Endothelial cell of umbilical vein (primary cell): ENCODE results near the gene MMP28. TPM values are rescaled to one million over a fixed set of nuclear protein-coding genes. Genes with fewer than 3 reads are reported as not detected.

Experiments
- BruUV-seq: library from RNA; stranded (reverse); fragments of 400-500 nt; replicated peaks from 2 replicates; lab custom pipeline; 2021; lab: Mats Ljungman, UMichigan
- CTCF ChIA-PET: fragments of 300-600, 350-600 bp; sonication (Branson Sonifier 250); formaldehyde crosslinking; loops from one replicate; lab custom pipeline; 2021; ENCODE audit warnings: antibody characterized with exemption, inconsistent platforms; lab: Charles Lee
- POLR2A ChIA-PET: fragments of 300-600, 350-600 bp; sonication (Branson Sonifier 250); formaldehyde crosslinking; loops from one replicate; lab custom pipeline; 2021; ENCODE audit warnings: antibody characterized with exemption, inconsistent platforms; lab: Charles Lee
- DNase-seq: peaks from one replicate; pipeline ENCODE4 v3.0.0-alpha.2; 2011; ENCODE audit warnings: low read depth, low spot score
- FAIRE-seq: peaks from 2 replicates; lab custom pipeline; 2011; peaks lifted over from hg19 to GRCh38; lab: Jason Lieb, UNC
- H2AFZ ChIP-seq: 2 replicates; pipeline ENCODE4 v1.6.0; 2012; ENCODE audit warnings: low read depth, low read length, control low read depth, inconsistent platforms
- H3K27ac ChIP-seq: 2 replicates; pipeline ENCODE4 v1.5.1; 2011; ENCODE audit warnings: low read depth, mild to moderate bottlenecking, control low read depth, low read length, moderate library complexity; ENCODE audit not compliant: insufficient read depth
- H3K27me3 ChIP-seq, 2 experiments: 2 replicates each; pipeline versions ENCODE4 v1.6.0 to v1.6.1; 2011; ENCODE audit warnings: low read length in 2 of 2, mixed read lengths in 1 of 2; ENCODE audit not compliant: control insufficient read depth in 2 of 2, insufficient read depth in 2 of 2
- H3K36me3 ChIP-seq, 2 experiments: 2 replicates in 1 of 2; 3 replicates in 1 of 2; pipeline ENCODE4 v1.5.1; 2011; ENCODE audit warnings: low read length in 2 of 2, mild to moderate bottlenecking in 1 of 2, moderate library complexity in 1 of 2; ENCODE audit not compliant: control insufficient read depth in 2 of 2, insufficient read depth in 2 of 2; ENCODE audit errors: extremely low read depth in 1 of 2
- H3K4me1 ChIP-seq: 3 replicates; pipeline ENCODE4 v1.5.1; 2011; ENCODE audit warnings: mild to moderate bottlenecking, low read length; ENCODE audit not compliant: control insufficient read depth, insufficient read depth; ENCODE audit errors: extremely low read depth
- H3K4me2 ChIP-seq: 2 replicates; pipeline ENCODE4 v1.6.1; 2011; ENCODE audit warnings: low read length, control low read depth, mixed read lengths; ENCODE audit not compliant: insufficient read depth
- H3K4me3 ChIP-seq, 3 experiments: fragments of 200-600 bp in 1 of 3; sonication (generic), shearing (Covaris generic) in 1 of 3; replicated peaks in 1 of 3; 2 replicates each; pipeline ENCODE4 v1.5.1; 2011 to 2016; ENCODE audit warnings: control low read depth in 3 of 3, low read length in 3 of 3, mild to moderate bottlenecking in 2 of 3, inconsistent platforms in 1 of 3, low read depth in 1 of 3, moderate library complexity in 1 of 3; ENCODE audit not compliant: insufficient read depth in 1 of 3
- H3K79me2 ChIP-seq: 2 replicates; pipeline ENCODE4 v1.6.0; 2012; ENCODE audit warnings: low read length, inconsistent platforms; ENCODE audit not compliant: control insufficient read depth, insufficient read depth
- H3K9ac ChIP-seq: replicated peaks from 2 replicates; pipeline ENCODE3; 2011; ENCODE audit warnings: low read length, control low read depth; ENCODE audit not compliant: insufficient read depth; ENCODE audit errors: extremely low read depth
- H3K9me1 ChIP-seq: replicated peaks from 3 replicates; pipeline ENCODE4 v1.6.0; 2011; ENCODE audit warnings: mild to moderate bottlenecking, low read length; ENCODE audit not compliant: control insufficient read depth, insufficient read depth; ENCODE audit errors: extremely low read depth
- H3K9me3 ChIP-seq: replicated peaks from 2 replicates; pipeline ENCODE4 v1.5.1; 2012; ENCODE audit warnings: low read length, inconsistent platforms; ENCODE audit not compliant: control insufficient read depth, insufficient read depth
- H4K20me1 ChIP-seq: replicated peaks from 2 replicates; pipeline ENCODE3; 2011; ENCODE audit warnings: mild to moderate bottlenecking, low read length; ENCODE audit not compliant: control insufficient read depth, insufficient read depth; ENCODE audit errors: extremely low read depth
- CTCF ChIP-seq, 2 donors: IDR thresholded peaks; 1 replicate in 1 of 2; 2 replicates in 1 of 2; pipeline ENCODE4 v1.5.1; 2011; ENCODE audit warnings: low read length in 2 of 2, mild to moderate bottlenecking in 2 of 2, moderate library complexity in 2 of 2, control low read depth in 1 of 2, inconsistent platforms in 1 of 2, low read depth in 1 of 2; ENCODE audit not compliant: insufficient read depth in 1 of 2; ENCODE audit errors: extremely low read depth in 1 of 2
- EZH2 ChIP-seq: IDR thresholded peaks from 2 replicates; pipeline ENCODE4 v1.6.1; 2012; ENCODE audit warnings: borderline replicate concordance, low read depth, mild to moderate bottlenecking, moderate library complexity, low read length, inconsistent platforms; ENCODE audit not compliant: severe bottlenecking
- FOS ChIP-seq: IDR thresholded peaks from 2 replicates; pipeline ENCODE4 v1.6.1; 2011; ENCODE audit warnings: mild to moderate bottlenecking, low read length, moderate library complexity, borderline replicate concordance; ENCODE audit not compliant: insufficient read depth
- GATA2 ChIP-seq: IDR thresholded peaks from 2 replicates; pipeline ENCODE4 v1.7.0; 2011; ENCODE audit warnings: low read depth, mild to moderate bottlenecking, moderate library complexity, mixed read lengths, low read length; ENCODE audit not compliant: insufficient read length, insufficient read depth
- JUN ChIP-seq: IDR thresholded peaks from 2 replicates; pipeline ENCODE4 v1.6.1; 2011; ENCODE audit warnings: borderline replicate concordance, low read depth; ENCODE audit not compliant: insufficient read length, insufficient read depth
- MAX ChIP-seq: IDR thresholded peaks from 2 replicates; pipeline ENCODE4 v1.6.1; 2011; ENCODE audit not compliant: insufficient read depth, insufficient read length
- MYC ChIP-seq: IDR thresholded peaks from one replicate; pipeline ENCODE4 v1.6.1; 2011; ENCODE audit warnings: mild to moderate bottlenecking, low read depth, low read length
- POLR2A ChIP-seq: IDR thresholded peaks from 2 replicates; pipeline ENCODE4 v1.6.1; 2012; ENCODE audit warnings: low read depth, mild to moderate bottlenecking, control low read depth, low read length
- POLR2AphosphoS5 ChIP-seq: IDR thresholded peaks from 2 replicates; pipeline ENCODE4 v1.6.1; 2012; ENCODE audit warnings: low read depth, mild to moderate bottlenecking, control low read depth, low read length, moderate library complexity; ENCODE audit not compliant: insufficient read depth
- dilution Hi-C: fragments of 300-500 bp; cut with MboI; formaldehyde crosslinking; loops from one replicate; pipeline ENCODE4 v1.15.0; 2019; ENCODE audit warnings: low sequenced_read_pairs; ENCODE audit not compliant: extremely low pct_ligation_motif_present
- intact Hi-C: fragments of 100-400 bp; cut with micrococcal nuclease; formaldehyde crosslinking; loops from one replicate; pipeline ENCODE4 v1.10.0; 2022
- polyA plus RNA-seq, 4 experiments: library from polyadenylated mRNA; depleted of rRNA in 3 of 4; stranded (reverse) in 3 of 4; unstranded in 1 of 4; fragments of >200 nt; gene quantifications; 2 replicates each; pipeline versions ENCODE4 v1.2.1 to v1.2.3, GENCODE V29; 2011 to 2012; ENCODE audit warnings: missing spikeins in 1 of 4
- total RNA-seq: library from RNA; stranded (reverse); gene quantifications from 2 replicates; pipeline ENCODE4 v1.2.3, GENCODE V29; 2021

MMP28 gene
- total and polyA plus RNA-seq, 2 donors (not counting 3 experiments of a cell fraction or from before 2014, with no cell fraction given) = 6.1 to 7.1 TPM

DNA sequence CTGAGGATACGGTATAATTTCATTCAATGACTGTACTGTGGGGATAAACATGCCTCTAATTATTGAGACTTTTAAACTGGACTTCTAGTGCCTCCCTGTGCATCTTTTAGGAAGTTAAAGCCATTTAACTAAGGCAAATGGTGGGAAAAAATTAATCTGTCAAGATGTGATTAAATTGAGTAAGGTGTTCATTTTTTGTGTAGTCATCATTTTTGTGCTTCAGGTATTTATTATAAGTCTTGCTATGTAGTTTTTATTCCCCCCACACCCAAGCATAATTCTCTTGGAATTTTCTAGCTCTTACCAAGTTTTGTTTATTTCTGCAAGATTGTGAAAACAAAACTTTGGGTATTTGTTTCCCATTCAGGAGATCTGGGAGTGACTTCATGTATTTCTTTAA, 24.0 kb upstream of the MMP28 start:
- BruUV-seq = no TSS peak
- ChIA-PET CTCF (interaction anchor here (0.8 to 2.5 kb wide), 6 partner anchors 9 to 1369 kb away, joined by 3 to 17 read pairs (median 3); partner anchors contain the start of gene TAF15), POLR2A (interaction anchor here (1.7 kb wide), 1 partner anchor 10 kb away, joined by 7 read pairs; the partner anchor contains the start of gene TAF15)
- Histone ChIP-seq H3K27ac (no peak overlapping the region), H4K20me1 (peaks cover 15% of the 10 kb centered on the region), H3K4me2 (no peak overlapping the region), H3K4me3 (no peak overlapping the region), H3K9ac (no peak overlapping the region), H3K9me3 (no peaks in the 10 kb centered on the region), H3K36me3 (peaks cover 8 to 36% of the 10 kb centered on the region in 2 experiments), H3K27me3 (no peaks in the 10 kb centered on the region), H2AFZ (no peak overlapping the region), H3K79me2 (peaks cover 72% of the 10 kb centered on the region), H3K4me1 (peaks cover 13% of the 10 kb centered on the region), H3K9me1 (no peaks in the 10 kb centered on the region)
- intact Hi-C loops = no loop called here
- DNase-seq (no peak), FAIRE-seq (no peak)
- TF ChIP-seq MAX (no peak), MYC (no peak), CTCF (IDR thresholded peaks at IDR 0.05; ENCODE audit: extremely low read depth in 1 of 2, insufficient read depth in 1 of 2, low read depth in 1 of 2, low read length in 2 of 2) (no peak), GATA2 (no peak), POLR2A (no peak), POLR2AphosphoS5 (no peak), FOS (no peak), JUN (no peak), EZH2 (no peak)
- dilution Hi-C loops = no loop called here
